Liver (tissue), 9 donors: Measurements from ENCODE around the gene ZNF536. TPM values are rescaled to one million over a fixed set of nuclear protein-coding genes. Genes with fewer than 3 reads are reported as not detected.

Source experiments
- DNase-seq: peaks from one replicate; pipeline ENCODE4 v3.0.0-alpha.2; 2017; ENCODE audit warnings: low spot score
- H3K27ac ChIP-seq, 2 donors: one replicate each; pipeline ENCODE4 v1.7.0; 2013; ENCODE audit warnings: inconsistent platforms in 2 of 2, low read length in 2 of 2, control low read depth in 1 of 2, low read depth in 1 of 2, mild to moderate bottlenecking in 1 of 2
- H3K27me3 ChIP-seq, 4 donors: one replicate each; pipeline versions ENCODE4 v1.6.1 to v1.7.0; 2013; ENCODE audit warnings: low read length in 3 of 4, inconsistent platforms in 1 of 4, mild to moderate bottlenecking in 1 of 4, moderate library complexity in 1 of 4; ENCODE audit not compliant: control insufficient read depth in 4 of 4, insufficient read depth in 4 of 4
- H3K36me3 ChIP-seq, 4 donors: one replicate each; pipeline versions ENCODE4 v1.6.1 to v1.7.0; 2013; ENCODE audit warnings: low read length in 3 of 4, mild to moderate bottlenecking in 3 of 4, low read depth in 1 of 4, moderate library complexity in 1 of 4; ENCODE audit not compliant: control insufficient read depth in 4 of 4, insufficient read depth in 3 of 4
- H3K4me1 ChIP-seq, 4 donors: one replicate each; pipeline versions ENCODE4 v1.6.1 to v1.7.0; 2013; ENCODE audit warnings: low read length in 3 of 4, mild to moderate bottlenecking in 3 of 4, moderate library complexity in 1 of 4; ENCODE audit not compliant: control insufficient read depth in 4 of 4, insufficient read depth in 4 of 4
- H3K4me3 ChIP-seq, 3 donors: one replicate each; pipeline versions ENCODE4 v1.6.1 to v1.7.0; 2013; ENCODE audit warnings: low read length in 3 of 3, control low read depth in 1 of 3, low read depth in 1 of 3, mild to moderate bottlenecking in 1 of 3
- H3K9ac ChIP-seq, 2 donors: one replicate each; pipeline ENCODE4 v1.7.0; 2013; ENCODE audit warnings: low read length in 2 of 2, mild to moderate bottlenecking in 2 of 2, moderate library complexity in 2 of 2, control low read depth in 1 of 2, low read depth in 1 of 2
- H3K9me3 ChIP-seq, 4 donors: one replicate each; pipeline versions ENCODE4 v1.6.1 to v1.7.0; 2013; ENCODE audit warnings: low read length in 3 of 4; ENCODE audit not compliant: control insufficient read depth in 4 of 4
- CTCF ChIP-seq: fragments of 150-350 bp; IDR thresholded peaks from 2 replicates; pipeline ENCODE4 v1.5.1; 2017; ENCODE audit warnings: improper control_type of control experiment, low read depth, low read length; ENCODE audit not compliant: missing input control
- EGR1 ChIP-seq, 2 donors: IDR thresholded peaks; 2 replicates each; pipeline ENCODE4 v1.6.1; 2016 to 2018; ENCODE audit warnings: antibody characterized with exemption in 2 of 2, low read depth in 2 of 2
- FOXA1 ChIP-seq: IDR thresholded peaks from 2 replicates; pipeline ENCODE4 v1.6.1; 2016; ENCODE audit warnings: antibody characterized with exemption
- FOXA2 ChIP-seq: IDR thresholded peaks from 2 replicates; pipeline ENCODE4 v1.6.1; 2016; ENCODE audit warnings: antibody characterized with exemption
- GABPA ChIP-seq, 2 donors: IDR thresholded peaks in 1 of 2; conservative IDR thresholded peaks in 1 of 2; 2 replicates each; pipeline ENCODE4 v1.6.1; 2016; ENCODE audit warnings: antibody characterized with exemption in 2 of 2, mild to moderate bottlenecking in 1 of 2, moderate library complexity in 1 of 2
- HNF4A ChIP-seq, 2 donors: conservative IDR thresholded peaks; 2 replicates each; pipeline ENCODE4 v1.6.1; 2016; ENCODE audit warnings: antibody characterized with exemption in 2 of 2, mild to moderate bottlenecking in 2 of 2
- JUND ChIP-seq, 2 donors: IDR thresholded peaks; 2 replicates each; pipeline ENCODE4 v1.6.1; 2016; ENCODE audit warnings: antibody characterized with exemption in 2 of 2
- NR2F2 ChIP-seq: IDR thresholded peaks from 2 replicates; pipeline ENCODE4 v1.6.1; 2016; ENCODE audit warnings: antibody characterized with exemption
- RAD21 ChIP-seq, 2 donors: IDR thresholded peaks; 2 replicates each; pipeline ENCODE4 v1.6.1; 2016; ENCODE audit warnings: antibody characterized with exemption in 2 of 2, mild to moderate bottlenecking in 2 of 2
- RXRA ChIP-seq, 2 donors: IDR thresholded peaks; 2 replicates each; pipeline ENCODE4 v1.6.1; 2017 to 2018; ENCODE audit warnings: antibody characterized with exemption in 2 of 2, mild to moderate bottlenecking in 1 of 2
- SP1 ChIP-seq: IDR thresholded peaks from 2 replicates; pipeline ENCODE4 v1.6.1; 2018; ENCODE audit warnings: antibody characterized with exemption, mild to moderate bottlenecking
- TAF1 ChIP-seq: conservative IDR thresholded peaks from 2 replicates; pipeline ENCODE4 v1.6.1; 2016; ENCODE audit warnings: antibody characterized with exemption, mild to moderate bottlenecking
- ZBTB33 ChIP-seq: IDR thresholded peaks from 2 replicates; pipeline ENCODE4 v1.6.1; 2016; ENCODE audit warnings: antibody characterized with exemption
- WGBS: extraction: QIAGEN DNeasy Blood & Tissue Kit; methylation state at CpG from one replicate; pipeline ENCODE4 v1.1.7; 2013; 5-methylcytosine and 5-hydroxymethylcytosine counted together
- polyA plus RNA-seq, 2 donors: library from polyadenylated mRNA; stranded (reverse) in 1 of 2; unstranded in 1 of 2; fragments of 200-250 nt in 1 of 2; fragments of >200 nt in 1 of 2; fragmentation: Nextera tagmentation in 1 of 2; extraction: Ambion mirVana in 1 of 2; gene quantifications; one replicate each; pipeline versions ENCODE4 v1.2.1 to v1.2.3, GENCODE V29; 2013 to 2015
- total RNA-seq, 2 donors: library from RNA; depleted of rRNA; stranded (reverse); fragments of >200 nt; gene quantifications; one replicate each; pipeline ENCODE4 v1.2.3, GENCODE V29; 2014
- TF ChIP-seq, protein P1 (sequence below): IDR thresholded peaks from 2 replicates; pipeline ENCODE4 v1.6.1; 2016; ENCODE audit warnings: antibody characterized with exemption, mild to moderate bottlenecking
- TF ChIP-seq, protein P2 (sequence below): IDR thresholded peaks from 2 replicates; pipeline ENCODE4 v1.6.1; 2016; ENCODE audit warnings: antibody characterized with exemption
- TF ChIP-seq, protein P3 (sequence below): IDR thresholded peaks from 2 replicates; pipeline ENCODE4 v1.6.1; 2016; ENCODE audit warnings: antibody characterized with exemption
- donor health status: healthy.
- donor health status: healthy.
- donor health status: healthy.
- donor health status: healthy.
- donor health status: healthy.

Gene ZNF536
- total and polyA plus RNA-seq, 4 donors = 0.02 to 0.17 (median 0.08) TPM

DNA sequence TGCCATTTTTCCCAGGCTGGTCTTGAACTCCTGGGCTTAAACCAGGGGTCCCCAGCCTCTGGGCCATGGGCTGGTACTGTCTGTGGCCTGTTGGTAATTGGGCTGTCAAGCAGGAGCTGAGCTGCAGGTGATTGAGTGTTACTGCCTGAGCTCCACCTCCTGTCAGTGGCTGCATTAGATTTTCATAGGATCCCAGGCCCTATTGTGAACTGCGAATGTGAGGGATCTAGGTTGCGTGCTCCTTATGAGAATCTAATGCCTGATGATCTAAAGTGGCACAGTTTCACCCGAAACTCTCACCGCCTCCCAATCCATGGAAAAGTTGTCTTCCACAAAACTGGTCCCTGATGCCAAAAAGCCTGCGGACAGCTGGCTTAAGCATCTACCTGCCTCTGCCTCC is 16.6 kb upstream of the ZNF536 start:
- DNase-seq = no peak

More for the DNA sequence above, 16.6 kb upstream of the ZNF536 start:
- TF ChIP-seq TAF1 (no peak), CTCF (no peak), SP1 (no peak), JUND (IDR thresholded peaks at IDR 0.05) (no peak), ZBTB33 (no peak), EGR1 (IDR thresholded peaks at IDR 0.05; ENCODE audit: low read depth in 2 of 2) (no peak), HNF4A (conservative IDR thresholded peaks at IDR 0.05) (no peak), RXRA (IDR thresholded peaks at IDR 0.05) (no peak), FOXA1 (no peak), NR2F2 (no peak), FOXA2 (no peak), RAD21 (IDR thresholded peaks at IDR 0.05) (no peak), GABPA (IDR thresholded peaks at IDR 0.05 in 1 of 2, conservative IDR thresholded peaks at IDR 0.05 in 1 of 2) (no peak)
- TF ChIP-seq, protein P1, sequence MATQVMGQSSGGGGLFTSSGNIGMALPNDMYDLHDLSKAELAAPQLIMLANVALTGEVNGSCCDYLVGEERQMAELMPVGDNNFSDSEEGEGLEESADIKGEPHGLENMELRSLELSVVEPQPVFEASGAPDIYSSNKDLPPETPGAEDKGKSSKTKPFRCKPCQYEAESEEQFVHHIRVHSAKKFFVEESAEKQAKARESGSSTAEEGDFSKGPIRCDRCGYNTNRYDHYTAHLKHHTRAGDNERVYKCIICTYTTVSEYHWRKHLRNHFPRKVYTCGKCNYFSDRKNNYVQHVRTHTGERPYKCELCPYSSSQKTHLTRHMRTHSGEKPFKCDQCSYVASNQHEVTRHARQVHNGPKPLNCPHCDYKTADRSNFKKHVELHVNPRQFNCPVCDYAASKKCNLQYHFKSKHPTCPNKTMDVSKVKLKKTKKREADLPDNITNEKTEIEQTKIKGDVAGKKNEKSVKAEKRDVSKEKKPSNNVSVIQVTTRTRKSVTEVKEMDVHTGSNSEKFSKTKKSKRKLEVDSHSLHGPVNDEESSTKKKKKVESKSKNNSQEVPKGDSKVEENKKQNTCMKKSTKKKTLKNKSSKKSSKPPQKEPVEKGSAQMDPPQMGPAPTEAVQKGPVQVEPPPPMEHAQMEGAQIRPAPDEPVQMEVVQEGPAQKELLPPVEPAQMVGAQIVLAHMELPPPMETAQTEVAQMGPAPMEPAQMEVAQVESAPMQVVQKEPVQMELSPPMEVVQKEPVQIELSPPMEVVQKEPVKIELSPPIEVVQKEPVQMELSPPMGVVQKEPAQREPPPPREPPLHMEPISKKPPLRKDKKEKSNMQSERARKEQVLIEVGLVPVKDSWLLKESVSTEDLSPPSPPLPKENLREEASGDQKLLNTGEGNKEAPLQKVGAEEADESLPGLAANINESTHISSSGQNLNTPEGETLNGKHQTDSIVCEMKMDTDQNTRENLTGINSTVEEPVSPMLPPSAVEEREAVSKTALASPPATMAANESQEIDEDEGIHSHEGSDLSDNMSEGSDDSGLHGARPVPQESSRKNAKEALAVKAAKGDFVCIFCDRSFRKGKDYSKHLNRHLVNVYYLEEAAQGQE = no peak
- TF ChIP-seq, protein P2, sequence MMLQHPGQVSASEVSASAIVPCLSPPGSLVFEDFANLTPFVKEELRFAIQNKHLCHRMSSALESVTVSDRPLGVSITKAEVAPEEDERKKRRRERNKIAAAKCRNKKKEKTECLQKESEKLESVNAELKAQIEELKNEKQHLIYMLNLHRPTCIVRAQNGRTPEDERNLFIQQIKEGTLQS = no peak
- TF ChIP-seq, protein P3, sequence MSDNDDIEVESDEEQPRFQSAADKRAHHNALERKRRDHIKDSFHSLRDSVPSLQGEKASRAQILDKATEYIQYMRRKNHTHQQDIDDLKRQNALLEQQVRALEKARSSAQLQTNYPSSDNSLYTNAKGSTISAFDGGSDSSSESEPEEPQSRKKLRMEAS = no peak
- no peaks in the 10 kb centered on the region for H3K36me3 ChIP-seq
- H3K27ac ChIP-seq = no peak overlapping the region
- peaks cover 0 to 16% (median 0%) of the 10 kb centered on the region in 4 donors for H3K27me3 ChIP-seq
- WGBS = 87% methylated on average over 5 of the region's 5 CpGs
- H3K9ac ChIP-seq = no peak overlapping the region
- no peaks in the 10 kb centered on the region for H3K9me3 ChIP-seq
- no peak overlapping the region for H3K4me3 ChIP-seq
- H3K4me1 ChIP-seq = no peaks in the 10 kb centered on the region
